ENCODE data around the gene NR3C2.

The NR3C2 gene

GRCh38 chr4:148283665-148284064 is 158.5 kb downstream of the NR3C2 start:
- Mint-ChIP-seq H3K4me3 (no peak overlapping the region), H3K36me3 (peaks cover 2% of the 10 kb centered on the region), H3K27ac (no peak overlapping the region), H3K27me3 (no peaks in the 10 kb centered on the region), H3K9me3 (no peaks in the 10 kb centered on the region), H3K4me1 (peaks cover 48% of the 10 kb centered on the region)

GRCh38 chr4:148278310-148278709 is 163.9 kb downstream of the NR3C2 start:
- peaks cover 7% of the 10 kb centered on the region for H3K36me3 Mint-ChIP-seq
- no peaks in the 10 kb centered on the region for H3K27me3 Mint-ChIP-seq

DNA sequence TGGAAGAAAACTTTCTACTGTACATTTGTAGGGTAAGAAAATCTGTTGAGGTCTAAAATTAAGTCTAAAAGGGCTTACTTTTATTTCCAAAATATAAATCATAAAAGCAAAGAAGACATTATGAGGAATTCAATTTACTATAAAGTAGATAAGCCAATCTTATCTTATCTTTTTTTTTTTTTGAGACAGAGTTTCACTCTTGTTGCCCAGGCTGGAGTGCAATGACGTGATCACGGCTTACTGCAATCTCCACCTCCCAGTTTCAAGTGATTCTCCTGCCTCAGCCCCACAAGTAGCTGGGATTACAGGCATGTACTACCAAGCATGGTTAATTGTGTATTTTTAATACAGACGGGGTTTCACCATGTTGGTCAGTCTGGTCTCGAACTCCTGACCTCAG is 166.9 kb downstream of the NR3C2 start:
- Mint-ChIP-seq H3K9me3 (no peaks in the 10 kb centered on the region), H3K27ac (no peak overlapping the region), H3K4me1 (peaks cover 58% of the 10 kb centered on the region), H3K4me3 (no peak overlapping the region), H3K36me3 (peaks cover 4% of the 10 kb centered on the region), H3K27me3 (no peaks in the 10 kb centered on the region)

More at GRCh38 chr4:148278310-148278709, 163.9 kb downstream of the NR3C2 start:
- no peak overlapping the region for H3K4me3 Mint-ChIP-seq
- no peak overlapping the region for H3K27ac Mint-ChIP-seq
- peaks cover 45% of the 10 kb centered on the region for H3K4me1 Mint-ChIP-seq
- H3K9me3 Mint-ChIP-seq: no peaks in the 10 kb centered on the region

DNA sequence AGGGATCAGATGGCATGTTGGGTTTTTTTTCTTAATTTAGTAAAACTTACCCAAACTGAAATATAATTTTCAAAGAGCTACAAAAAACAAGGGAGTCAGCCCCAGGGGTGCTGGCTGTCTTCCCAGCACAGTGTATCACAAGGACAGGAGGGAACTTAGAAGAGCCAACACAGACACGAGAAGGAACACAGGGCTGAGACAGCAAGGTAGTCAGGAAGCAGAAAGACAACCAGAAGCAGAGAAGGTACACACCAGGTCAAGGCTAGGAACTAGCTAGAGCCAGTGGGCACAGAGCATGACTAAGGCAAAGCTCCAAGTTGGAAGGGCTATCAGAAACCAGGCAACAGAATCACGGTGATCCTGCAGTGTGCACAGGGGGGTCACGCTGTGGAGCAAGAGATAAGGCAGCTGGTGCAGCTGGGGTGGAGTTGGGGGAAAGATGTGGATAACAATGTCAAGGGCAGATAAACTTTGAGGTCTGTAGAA is 168.7 kb downstream of the NR3C2 start:
- Mint-ChIP-seq H3K9me3 (no peaks in the 10 kb centered on the region), H3K4me1 (peaks cover 64% of the 10 kb centered on the region), H3K4me3 (no peak overlapping the region), H3K36me3 (peaks cover 7% of the 10 kb centered on the region), H3K27ac (no peak overlapping the region), H3K27me3 (no peaks in the 10 kb centered on the region)

- H3K4me3 Mint-ChIP-seq: no peak overlapping the region
- peaks cover 5% of the 10 kb centered on the region for H3K36me3 Mint-ChIP-seq
- H3K27ac Mint-ChIP-seq: no peak overlapping the region
- H3K27me3 Mint-ChIP-seq: no peaks in the 10 kb centered on the region
- peaks cover 64% of the 10 kb centered on the region for H3K4me1 Mint-ChIP-seq
- H3K9me3 Mint-ChIP-seq: no peaks in the 10 kb centered on the region
Measured at GRCh38 chr4:148271166-148271565, 171.0 kb downstream of the NR3C2 start.

DNA sequence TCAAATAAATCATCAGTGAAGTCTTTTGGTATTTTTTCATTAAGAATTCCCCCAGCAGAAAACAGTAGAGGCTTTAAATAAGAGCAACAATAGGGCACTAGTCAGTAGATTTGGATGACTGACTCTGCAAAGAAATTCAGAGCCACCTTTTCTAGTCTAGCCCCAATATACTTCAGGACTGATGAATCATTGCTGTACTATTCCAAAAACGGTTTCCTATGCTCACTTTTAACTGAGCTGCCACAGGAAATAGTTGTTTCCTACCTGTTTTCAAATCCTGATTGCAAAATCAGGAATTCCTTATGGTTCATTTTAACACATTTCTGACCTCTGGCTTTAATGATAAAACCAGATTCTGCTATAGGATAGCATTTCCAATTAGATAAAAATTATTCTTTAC is 171.6 kb downstream of the NR3C2 start:
- no peaks in the 10 kb centered on the region for H3K27me3 Mint-ChIP-seq
- H3K9me3 Mint-ChIP-seq: no peaks in the 10 kb centered on the region
- peaks cover 5% of the 10 kb centered on the region for H3K36me3 Mint-ChIP-seq
- H3K27ac Mint-ChIP-seq: no peak overlapping the region
- H3K4me3 Mint-ChIP-seq: no peak overlapping the region
- peaks cover 63% of the 10 kb centered on the region for H3K4me1 Mint-ChIP-seq

- Mint-ChIP-seq H3K36me3 (peaks cover 5% of the 10 kb centered on the region), H3K27me3 (no peaks in the 10 kb centered on the region), H3K4me1 (peaks cover 54% of the 10 kb centered on the region), H3K27ac (no peak overlapping the region), H3K4me3 (no peak overlapping the region), H3K9me3 (no peaks in the 10 kb centered on the region)
Measured at GRCh38 chr4:148268835-148269234, 173.4 kb downstream of the NR3C2 start.

- H3K4me3 Mint-ChIP-seq: no peak overlapping the region
- peaks cover 55% of the 10 kb centered on the region for H3K4me1 Mint-ChIP-seq
- H3K27ac Mint-ChIP-seq: no peak overlapping the region
Measured at GRCh38 chr4:148266921-148267320, 175.3 kb downstream of the NR3C2 start.

GRCh38 chr4:148266240-148266639 is 176.0 kb downstream of the NR3C2 start:
- Mint-ChIP-seq H3K4me3 (no peak overlapping the region), H3K36me3 (peaks cover 12% of the 10 kb centered on the region), H3K27me3 (no peaks in the 10 kb centered on the region), H3K4me1 (peaks cover 49% of the 10 kb centered on the region), H3K9me3 (no peaks in the 10 kb centered on the region), H3K27ac (no peak overlapping the region)

More at GRCh38 chr4:148266921-148267320, 175.3 kb downstream of the NR3C2 start:
- H3K36me3 Mint-ChIP-seq: peaks cover 12% of the 10 kb centered on the region
- no peaks in the 10 kb centered on the region for H3K9me3 Mint-ChIP-seq
- no peaks in the 10 kb centered on the region for H3K27me3 Mint-ChIP-seq

DNA sequence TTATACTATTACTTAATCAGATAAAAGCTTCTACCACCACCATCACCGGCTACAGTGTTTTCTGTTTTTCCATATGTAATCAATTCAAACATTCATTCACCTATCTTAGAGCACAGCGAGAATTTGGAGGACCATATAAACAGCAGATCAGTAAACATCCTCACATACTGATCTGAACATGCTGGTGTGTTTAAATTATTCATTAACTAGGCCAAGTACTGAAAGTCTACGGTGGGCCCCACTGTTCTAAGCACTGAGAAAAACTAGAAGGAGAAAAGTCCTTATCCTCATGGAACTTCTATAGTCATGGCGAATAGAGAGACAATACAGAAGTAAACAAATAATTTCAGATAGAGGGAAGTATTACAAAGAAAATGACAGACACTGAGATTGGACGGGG is 176.6 kb downstream of the NR3C2 start:
- no peak overlapping the region for H3K27ac Mint-ChIP-seq
- H3K36me3 Mint-ChIP-seq: peaks cover 12% of the 10 kb centered on the region
- H3K9me3 Mint-ChIP-seq: no peaks in the 10 kb centered on the region
- H3K27me3 Mint-ChIP-seq: no peaks in the 10 kb centered on the region
- H3K4me1 Mint-ChIP-seq: peaks cover 45% of the 10 kb centered on the region
- no peak overlapping the region for H3K4me3 Mint-ChIP-seq

DNA sequence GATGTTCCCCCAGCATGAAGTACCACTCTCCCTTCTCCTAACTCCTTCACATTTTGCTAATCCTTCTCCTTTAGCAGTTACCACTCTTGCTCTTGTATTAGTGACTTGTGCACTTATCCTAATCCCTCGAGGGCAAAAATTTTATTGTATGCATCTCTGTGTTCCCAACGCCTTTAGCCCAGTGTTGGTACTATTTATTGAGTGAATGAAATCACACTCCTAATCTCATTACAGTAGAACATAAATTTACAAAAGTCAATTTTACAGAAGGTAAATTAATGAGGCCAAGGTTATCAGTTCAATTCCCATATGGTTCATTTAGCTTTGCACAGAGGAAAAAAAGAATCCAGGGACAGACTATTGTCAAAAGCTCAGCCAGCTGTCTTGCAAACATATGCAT is 178.4 kb downstream of the NR3C2 start:
- peaks cover 34% of the 10 kb centered on the region for H3K4me1 Mint-ChIP-seq
- no peak overlapping the region for H3K27ac Mint-ChIP-seq

GRCh38 chr4:148263127-148263526 is 179.1 kb downstream of the NR3C2 start:
- Mint-ChIP-seq H3K4me1 (peaks cover 33% of the 10 kb centered on the region), H3K9me3 (no peaks in the 10 kb centered on the region), H3K27ac (no peak overlapping the region), H3K36me3 (peaks cover 9% of the 10 kb centered on the region), H3K27me3 (no peaks in the 10 kb centered on the region), H3K4me3 (no peak overlapping the region)

More for the DNA sequence above, 178.4 kb downstream of the NR3C2 start:
- Mint-ChIP-seq H3K4me3 (no peak overlapping the region), H3K9me3 (no peaks in the 10 kb centered on the region), H3K27me3 (no peaks in the 10 kb centered on the region), H3K36me3 (peaks cover 9% of the 10 kb centered on the region)

GRCh38 chr4:148261848-148262247 is 180.4 kb downstream of the NR3C2 start:
- no peaks in the 10 kb centered on the region for H3K9me3 Mint-ChIP-seq
- no peak overlapping the region for H3K4me3 Mint-ChIP-seq
- H3K4me1 Mint-ChIP-seq: peaks cover 39% of the 10 kb centered on the region
- H3K36me3 Mint-ChIP-seq: peaks cover 9% of the 10 kb centered on the region
- no peak overlapping the region for H3K27ac Mint-ChIP-seq
- no peaks in the 10 kb centered on the region for H3K27me3 Mint-ChIP-seq

DNA sequence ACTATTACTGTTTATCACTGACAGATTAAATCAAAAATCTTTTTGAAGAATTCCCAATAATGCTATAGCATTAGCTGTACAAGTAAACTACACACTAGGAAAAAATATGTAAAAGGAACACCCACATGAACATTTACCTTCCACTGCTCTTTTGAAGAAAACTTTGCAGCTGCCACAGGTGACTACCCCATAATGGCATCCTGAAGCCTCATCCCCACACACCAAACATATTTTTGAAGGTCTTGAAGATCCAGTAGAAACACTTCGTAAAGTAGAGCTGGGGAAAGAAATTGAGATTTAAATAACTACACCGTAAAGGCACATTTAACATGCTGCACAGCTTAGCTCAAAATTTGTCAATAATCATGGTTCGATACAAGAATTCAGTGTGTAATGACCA is 182.4 kb downstream of the NR3C2 start:
- Mint-ChIP-seq H3K36me3 (peaks cover 9% of the 10 kb centered on the region), H3K4me3 (no peak overlapping the region), H3K9me3 (no peaks in the 10 kb centered on the region), H3K27me3 (no peaks in the 10 kb centered on the region), H3K27ac (no peak overlapping the region), H3K4me1 (peaks cover 42% of the 10 kb centered on the region)

DNA sequence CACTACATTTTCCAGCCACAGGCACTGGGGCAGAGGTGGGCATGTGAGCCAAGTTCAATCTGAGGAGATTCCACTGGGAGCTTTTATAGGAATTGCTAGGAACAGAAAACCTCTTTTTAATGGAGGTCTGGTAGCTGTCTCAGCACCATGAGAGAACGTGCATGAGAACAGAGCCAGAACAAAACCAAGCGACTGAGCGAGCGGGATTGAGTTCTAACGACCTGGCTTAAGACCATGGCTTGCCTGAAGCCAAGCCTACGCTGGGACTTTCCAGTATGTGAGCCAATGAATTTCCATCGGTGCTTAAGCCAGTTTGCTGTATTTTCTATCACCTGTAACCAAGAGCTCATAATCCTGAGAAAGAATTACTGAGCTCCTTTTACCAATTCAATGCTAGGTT is 183.7 kb downstream of the NR3C2 start:
- Mint-ChIP-seq H3K36me3 (peaks cover 9% of the 10 kb centered on the region), H3K4me3 (no peak overlapping the region), H3K4me1 (peaks cover 43% of the 10 kb centered on the region), H3K27ac (no peak overlapping the region), H3K9me3 (no peaks in the 10 kb centered on the region), H3K27me3 (no peaks in the 10 kb centered on the region)

GRCh38 chr4:148255344-148255720 is 186.9 kb downstream of the NR3C2 start:
- H3K4me1 Mint-ChIP-seq: peaks cover 50% of the 10 kb centered on the region
- H3K27ac Mint-ChIP-seq: no peak overlapping the region
- H3K36me3 Mint-ChIP-seq: peaks cover 4% of the 10 kb centered on the region
- H3K4me3 Mint-ChIP-seq: no peak overlapping the region
- no peaks in the 10 kb centered on the region for H3K9me3 Mint-ChIP-seq
- H3K27me3 Mint-ChIP-seq: no peaks in the 10 kb centered on the region

- H3K4me3 Mint-ChIP-seq: no peak overlapping the region
- H3K4me1 Mint-ChIP-seq: peaks cover 56% of the 10 kb centered on the region
- H3K27ac Mint-ChIP-seq: no peak overlapping the region
Measured at GRCh38 chr4:148254621-148255343, 187.4 kb downstream of the NR3C2 start.

More at GRCh38 chr4:148254621-148255343, 187.4 kb downstream of the NR3C2 start:
- no peaks in the 10 kb centered on the region for H3K27me3 Mint-ChIP-seq
- H3K9me3 Mint-ChIP-seq: no peaks in the 10 kb centered on the region
- H3K36me3 Mint-ChIP-seq: peaks cover 4% of the 10 kb centered on the region

Measured in activated naive CD4-positive, alpha-beta T cell treated with anti-CD3 and anti-CD28 coated beads, Interleukin-2, amount 50 U/mL, for 24 hours (primary cell).